ENCODE results near the gene FHAD1.
A peak's percentile ranks its signal among the peaks of the same experiment; 100 is the strongest.

FHAD1 gene

DNA sequence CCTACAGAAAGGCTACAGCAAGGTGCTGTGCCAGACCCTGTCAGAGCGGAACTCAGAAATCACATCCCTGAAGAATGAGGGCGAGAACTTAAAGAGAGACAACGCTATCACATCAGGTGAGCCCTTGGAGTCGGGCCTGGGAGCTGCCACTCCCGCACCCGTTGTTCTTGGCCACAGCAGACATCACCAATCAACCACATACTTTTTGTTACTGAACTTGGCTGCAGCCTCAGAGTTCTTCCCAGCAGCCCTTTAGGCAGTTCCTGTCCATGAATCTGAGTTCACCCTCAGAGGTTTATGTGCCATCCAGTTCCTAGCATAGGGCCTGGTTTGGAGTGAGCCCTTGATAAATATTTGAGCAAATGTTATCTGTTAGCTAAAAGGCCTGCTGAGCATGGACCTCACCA, 61.6 kb downstream of the FHAD1 start:
- no peak overlapping the region for H3K4me3 Mint-ChIP-seq
- no peak for ATAC-seq
- no peak for DNase-seq
- H3K27me3 Mint-ChIP-seq, result peaks cover 6% of the 10 kb centered on the region
- no peaks in the 10 kb centered on the region for H3K9me3 Mint-ChIP-seq
- peaks cover 4% of the 10 kb centered on the region for H3K4me1 Mint-ChIP-seq
- no peak overlapping the region for H3K27ac Mint-ChIP-seq
- H3K36me3 Mint-ChIP-seq (ENCODE audit: low read depth), result no peaks in the 10 kb centered on the region

- DNase-seq, result no peak
- Mint-ChIP-seq H3K27me3 (peaks cover 4% of the 10 kb centered on the region), H3K9me3 (no peaks in the 10 kb centered on the region), H3K4me1 (peaks cover 2% of the 10 kb centered on the region), H3K36me3 (ENCODE audit: low read depth) (no peaks in the 10 kb centered on the region), H3K27ac (no peak overlapping the region), H3K4me3 (no peak overlapping the region)
- no peak for ATAC-seq
Measured at GRCh38 chr1:15309687-15310086, 62.7 kb downstream of the FHAD1 start.

GRCh38 chr1:15310544-15310943, 63.5 kb downstream of the FHAD1 start:
- no peak overlapping the region for H3K4me3 Mint-ChIP-seq
- no peaks in the 10 kb centered on the region for H3K36me3 Mint-ChIP-seq (ENCODE audit: low read depth)
- H3K27me3 Mint-ChIP-seq, result no peaks in the 10 kb centered on the region
- no peaks in the 10 kb centered on the region for H3K9me3 Mint-ChIP-seq
- no peaks in the 10 kb centered on the region for H3K4me1 Mint-ChIP-seq
- DNase-seq (no peak), ATAC-seq (no peak)
- no peak overlapping the region for H3K27ac Mint-ChIP-seq

- ATAC-seq, result no peak
- no peak overlapping the region for H3K4me3 Mint-ChIP-seq
- H3K9me3 Mint-ChIP-seq, result no peaks in the 10 kb centered on the region
- no peaks in the 10 kb centered on the region for H3K4me1 Mint-ChIP-seq
- no peak for DNase-seq
- no peak overlapping the region for H3K27ac Mint-ChIP-seq
- H3K27me3 Mint-ChIP-seq, result no peaks in the 10 kb centered on the region
- no peaks in the 10 kb centered on the region for H3K36me3 Mint-ChIP-seq (ENCODE audit: low read depth)
Measured at GRCh38 chr1:15311122-15311822, 64.2 kb downstream of the FHAD1 start.

GRCh38 chr1:15311880-15312279, 64.9 kb downstream of the FHAD1 start:
- Mint-ChIP-seq H3K9me3 (no peaks in the 10 kb centered on the region), H3K27ac (no peak overlapping the region), H3K27me3 (no peaks in the 10 kb centered on the region), H3K4me1 (no peaks in the 10 kb centered on the region), H3K36me3 (ENCODE audit: low read depth) (no peaks in the 10 kb centered on the region), H3K4me3 (no peak overlapping the region)
- DNase-seq, result no peak
- ATAC-seq, result peak; percentile 26

GRCh38 chr1:15312626-15313411, 65.8 kb downstream of the FHAD1 start:
- Mint-ChIP-seq H3K4me3 (no peak overlapping the region), H3K4me1 (no peaks in the 10 kb centered on the region), H3K9me3 (no peaks in the 10 kb centered on the region), H3K27ac (no peak overlapping the region), H3K36me3 (ENCODE audit: low read depth) (no peaks in the 10 kb centered on the region), H3K27me3 (peaks cover 3% of the 10 kb centered on the region)
- ATAC-seq (no peak), DNase-seq (no peak)

- Mint-ChIP-seq H3K4me1 (no peaks in the 10 kb centered on the region), H3K27me3 (peaks cover 3% of the 10 kb centered on the region), H3K4me3 (no peak overlapping the region), H3K27ac (no peak overlapping the region), H3K9me3 (no peaks in the 10 kb centered on the region), H3K36me3 (ENCODE audit: low read depth) (no peaks in the 10 kb centered on the region)
- DNase-seq, result no peak
- no peak for ATAC-seq
Measured at GRCh38 chr1:15314328-15315281, 67.6 kb downstream of the FHAD1 start.

- H3K27me3 Mint-ChIP-seq, result peaks cover 5% of the 10 kb centered on the region
- no peak for DNase-seq
- H3K27ac Mint-ChIP-seq, result no peak overlapping the region
- H3K36me3 Mint-ChIP-seq (ENCODE audit: low read depth), result no peaks in the 10 kb centered on the region
- no peaks in the 10 kb centered on the region for H3K4me1 Mint-ChIP-seq
- H3K4me3 Mint-ChIP-seq, result no peak overlapping the region
- ATAC-seq, result no peak
- peaks cover 4% of the 10 kb centered on the region for H3K9me3 Mint-ChIP-seq
Measured at GRCh38 chr1:15315815-15316214, 68.8 kb downstream of the FHAD1 start.

- no peak overlapping the region for H3K4me3 Mint-ChIP-seq
- DNase-seq (no peak), ATAC-seq (no peak)
- H3K36me3 Mint-ChIP-seq (ENCODE audit: low read depth), result no peaks in the 10 kb centered on the region
- H3K4me1 Mint-ChIP-seq, result no peaks in the 10 kb centered on the region
- H3K27me3 Mint-ChIP-seq, result peaks cover 5% of the 10 kb centered on the region
- H3K27ac Mint-ChIP-seq, result no peak overlapping the region
- peaks cover 4% of the 10 kb centered on the region for H3K9me3 Mint-ChIP-seq
Measured at GRCh38 chr1:15316510-15316909, 69.5 kb downstream of the FHAD1 start.

GRCh38 chr1:15320267-15320666, 73.2 kb downstream of the FHAD1 start:
- H3K27ac Mint-ChIP-seq, result no peak overlapping the region
- peaks cover 5% of the 10 kb centered on the region for H3K27me3 Mint-ChIP-seq
- H3K9me3 Mint-ChIP-seq, result peaks cover 4% of the 10 kb centered on the region

DNA sequence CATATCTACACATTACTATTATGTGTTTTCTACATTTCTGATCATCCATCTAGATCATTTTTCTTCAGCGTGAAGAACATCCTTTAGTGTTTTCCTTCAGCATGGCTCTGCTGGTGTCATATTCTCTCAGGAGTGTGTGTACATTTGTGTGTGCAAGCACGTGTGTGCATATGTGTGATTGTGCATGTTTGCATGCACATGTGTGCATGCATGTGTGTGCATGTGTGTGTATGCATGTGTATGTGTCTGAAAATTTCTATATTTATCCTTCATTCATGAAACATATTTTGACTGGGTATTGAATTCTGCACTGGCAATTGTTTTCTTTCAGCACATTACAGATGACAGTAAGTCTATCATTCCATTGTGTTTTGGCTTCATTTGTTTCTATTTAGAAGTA, 74.6 kb downstream of the FHAD1 start:
- H3K9me3 Mint-ChIP-seq, result peaks cover 4% of the 10 kb centered on the region
- no peaks in the 10 kb centered on the region for H3K4me1 Mint-ChIP-seq
- H3K27me3 Mint-ChIP-seq, result peaks cover 8% of the 10 kb centered on the region
- H3K36me3 Mint-ChIP-seq (ENCODE audit: low read depth), result no peaks in the 10 kb centered on the region
- no peak overlapping the region for H3K4me3 Mint-ChIP-seq
- DNase-seq (no peak), ATAC-seq (no peak)
- no peak overlapping the region for H3K27ac Mint-ChIP-seq

More at GRCh38 chr1:15320267-15320666, 73.2 kb downstream of the FHAD1 start:
- ATAC-seq (no peak), DNase-seq (no peak)
- no peaks in the 10 kb centered on the region for H3K4me1 Mint-ChIP-seq
- H3K4me3 Mint-ChIP-seq, result no peak overlapping the region
- no peaks in the 10 kb centered on the region for H3K36me3 Mint-ChIP-seq (ENCODE audit: low read depth)

DNA sequence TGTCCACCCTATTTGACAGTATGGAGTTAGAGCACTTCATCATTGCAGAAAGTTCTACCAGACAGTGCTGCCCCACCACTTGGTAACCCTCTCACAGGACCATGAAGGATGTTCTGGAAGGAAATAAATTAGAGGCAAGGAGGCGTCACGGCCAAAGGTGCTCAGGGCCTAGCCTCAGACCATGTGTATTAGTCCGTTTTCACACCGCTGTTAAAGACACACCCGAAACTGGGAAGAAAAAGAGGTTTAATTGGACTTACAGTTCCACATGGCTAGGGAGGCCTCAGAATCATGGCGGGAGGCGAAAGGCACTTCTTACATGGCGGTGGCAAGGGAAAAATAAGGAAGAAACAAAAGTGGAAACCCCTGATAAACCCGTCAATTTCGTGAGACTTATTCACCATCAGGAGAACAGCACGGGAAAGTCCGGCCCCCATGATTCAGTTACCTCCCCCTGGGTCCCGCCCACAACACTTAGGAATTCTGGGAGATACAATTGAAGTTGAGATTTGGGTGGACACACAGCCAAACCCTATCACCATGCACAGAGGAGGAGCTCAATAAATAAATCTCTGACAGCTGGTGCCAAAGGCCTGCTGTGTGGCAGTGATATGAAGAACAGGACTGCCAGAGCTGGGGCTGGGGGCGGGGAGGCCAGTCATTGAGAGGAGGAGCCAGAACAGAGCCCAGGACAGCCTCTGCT, 75.8 kb downstream of the FHAD1 start:
- DNase-seq, result no peak
- Mint-ChIP-seq H3K27me3 (peaks cover 12% of the 10 kb centered on the region), H3K36me3 (ENCODE audit: low read depth) (no peaks in the 10 kb centered on the region), H3K4me1 (no peaks in the 10 kb centered on the region), H3K4me3 (no peak overlapping the region), H3K27ac (no peak overlapping the region), H3K9me3 (peaks cover 4% of the 10 kb centered on the region)
- no peak for ATAC-seq

DNA sequence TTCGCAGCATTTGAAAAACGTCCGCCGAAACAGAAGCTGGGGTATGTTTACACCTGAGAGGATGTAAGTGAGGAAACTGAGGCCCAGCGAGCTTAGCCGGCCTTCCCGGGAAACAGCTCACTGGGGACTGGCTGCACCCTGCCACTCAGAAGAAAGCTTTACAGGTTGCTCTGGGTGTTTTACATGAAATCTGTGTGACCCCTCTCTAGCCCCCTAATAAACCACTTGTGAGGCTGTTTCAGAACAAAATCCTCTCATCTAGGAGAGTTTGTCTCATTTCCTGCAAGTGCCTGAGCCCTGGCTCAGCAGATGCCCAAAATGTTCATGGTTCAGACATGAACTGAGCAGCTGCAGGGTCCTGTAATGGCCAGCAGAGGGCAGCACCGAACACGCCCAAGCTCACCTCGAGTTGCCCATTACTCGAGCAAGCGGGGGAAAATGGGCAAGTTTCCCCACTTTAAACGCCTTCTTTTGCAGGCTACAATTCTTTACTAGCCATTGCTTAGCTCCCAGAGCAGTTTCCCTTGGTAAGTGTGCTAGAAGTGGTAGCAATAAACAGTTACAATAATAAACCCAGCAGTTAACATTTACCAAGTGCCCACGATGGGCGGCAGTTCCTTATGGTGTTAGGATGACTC, 76.4 kb downstream of the FHAD1 start:
- H3K27me3 Mint-ChIP-seq, result peaks cover 15% of the 10 kb centered on the region
- DNase-seq, result peak; percentile 73
- no peaks in the 10 kb centered on the region for H3K36me3 Mint-ChIP-seq (ENCODE audit: low read depth)
- peaks cover 2% of the 10 kb centered on the region for H3K4me1 Mint-ChIP-seq
- H3K27ac Mint-ChIP-seq, result no peak overlapping the region
- ATAC-seq, result peak; percentile 82
- peaks cover 4% of the 10 kb centered on the region for H3K9me3 Mint-ChIP-seq
- no peak overlapping the region for H3K4me3 Mint-ChIP-seq
